Kidney (tissue), 14 donors: ENCODE results near the gene MSI2. TPM values are rescaled to one million over a fixed set of nuclear protein-coding genes. Genes with fewer than 3 reads are reported as not detected.

Experiments
- DNase-seq, 5 donors: peaks; one replicate each; pipeline ENCODE4 v3.0.0-alpha.2; 2013 to 2020
- FAIRE-seq: peaks from 2 replicates; lab custom pipeline; 2012; peaks lifted over from hg19 to GRCh38; lab: Jason Lieb, UNC
- H3K27ac ChIP-seq, 2 donors: one replicate each; pipeline ENCODE4 v1.7.0; 2013; ENCODE audit warnings: low read depth in 2 of 2, low read length in 2 of 2, inconsistent platforms in 1 of 2
- H3K27me3 ChIP-seq: one replicate; pipeline ENCODE4 v1.7.1; 2013; ENCODE audit warnings: low read length, inconsistent platforms; ENCODE audit not compliant: control insufficient read depth, insufficient read depth
- H3K36me3 ChIP-seq, 3 donors: one replicate each; pipeline versions ENCODE4 v1.7.0 to v1.7.1; 2013; ENCODE audit warnings: low read length in 3 of 3, control low read depth in 1 of 3, inconsistent platforms in 1 of 3; ENCODE audit not compliant: insufficient read depth in 3 of 3, control insufficient read depth in 2 of 3
- H3K4me1 ChIP-seq, 3 donors: one replicate each; pipeline versions ENCODE4 v1.7.0 to v1.7.1; 2013; ENCODE audit warnings: low read length in 3 of 3, inconsistent platforms in 1 of 3, low read depth in 1 of 3; ENCODE audit not compliant: control insufficient read depth in 2 of 3, insufficient read depth in 2 of 3
- H3K4me3 ChIP-seq, 3 donors: one replicate each; pipeline versions ENCODE4 v1.7.0 to v1.8.1; 2013; ENCODE audit warnings: low read length in 3 of 3, control low read depth in 1 of 3, inconsistent platforms in 1 of 3
- H3K9ac ChIP-seq, 3 donors: one replicate each; pipeline versions ENCODE4 v1.7.0 to v1.7.1; 2013; ENCODE audit warnings: low read length in 3 of 3, control low read depth in 1 of 3, inconsistent platforms in 1 of 3
- H3K9me3 ChIP-seq, 3 donors: one replicate each; pipeline versions ENCODE4 v1.7.0 to v1.7.1; 2013; ENCODE audit warnings: low read length in 3 of 3, control low read depth in 1 of 3, inconsistent platforms in 1 of 3; ENCODE audit not compliant: control insufficient read depth in 2 of 3, insufficient read depth in 1 of 3
- intact Hi-C: fragments of 100-400 bp; cut with DNase I; formaldehyde crosslinking; loops from one replicate; pipeline ENCODE4 v1.11.1; 2022
- polyA plus RNA-seq: library from polyadenylated mRNA; stranded (reverse); fragments of 350-450 nt; fragmentation: Illumina TruSeq; extraction: RNeasy Lipid Tissue Mini Kit (QIAGEN cat#74804); gene quantifications from one replicate; pipeline ENCODE4 v1.2.3, GENCODE V29; 2014; ENCODE audit warnings: low read depth, low replicate concordance; ENCODE audit not compliant: insufficient read depth
- total RNA-seq: library from RNA; stranded (reverse); fragmentation: NEBNext Ultra II Directional; extraction: Animal tissue kit (Norgen Biotek cat#: 25700); gene quantifications from one replicate; pipeline ENCODE4 v1.2.1, GENCODE V29; 2021
- TF ChIP-seq, protein P1 (sequence below): IDR thresholded peaks from 3 replicates; pipeline ENCODE4 v1.5.1; 2012; ENCODE audit warnings: mild to moderate bottlenecking, moderate library complexity, borderline replicate concordance; ENCODE audit not compliant: insufficient read depth; ENCODE audit errors: extremely low read depth
- donor health status: control.
- donor health status: control.
- donor health status: control.
- donor health status: control.
- donor health status: control.
- donor health status: DM: yes; HTN: yes; CAD: no.
- donor health status: Normal renal cell carcinoma (clear cell type).

Gene MSI2
- total and polyA plus RNA-seq, 2 donors from 2014 or later = 69.2 to 151 TPM

DNA sequence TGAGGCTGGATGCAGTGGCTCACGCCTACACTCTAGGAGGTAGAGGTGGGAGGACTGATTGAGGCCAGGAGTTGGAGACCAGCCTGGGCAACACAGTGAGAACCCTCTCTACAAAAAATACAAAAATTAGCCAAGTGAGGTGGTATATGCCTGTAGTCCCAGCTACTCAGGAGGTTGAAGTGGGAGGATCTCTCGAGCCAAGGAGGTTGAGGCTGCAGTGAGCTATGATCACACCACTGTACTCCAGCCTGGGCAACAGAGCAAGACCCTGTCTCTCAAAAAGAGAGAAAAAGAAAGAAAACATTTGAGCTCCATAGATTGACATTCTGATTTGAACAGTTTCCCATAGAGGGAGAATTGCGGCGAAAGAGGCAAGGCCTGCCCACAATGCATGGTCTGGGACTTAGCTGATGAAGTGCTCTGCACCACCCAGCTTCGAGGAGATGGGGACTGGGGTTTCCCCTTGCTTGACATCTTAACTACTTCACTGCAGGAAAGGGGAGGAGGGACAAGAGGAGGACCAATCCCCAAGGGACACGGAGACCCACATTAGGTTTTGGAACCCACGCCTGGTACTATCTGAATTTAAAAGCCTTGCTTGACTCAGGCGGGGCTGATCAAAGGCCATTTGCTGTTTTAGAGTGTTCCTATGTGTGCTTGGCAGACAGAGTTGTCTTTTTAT lies 21.7 kb downstream of the MSI2 start:
- Histone ChIP-seq H3K4me3 (no peak overlapping the region), H3K9ac (no peak overlapping the region), H3K4me1 (peaks cover 0 to 14% (median 7%) of the 10 kb centered on the region in 3 donors), H3K27ac (no peak overlapping the region), H3K9me3 (no peaks in the 10 kb centered on the region), H3K36me3 (peaks cover 5 to 14% (median 13%) of the 10 kb centered on the region in 3 donors), H3K27me3 (no peaks in the 10 kb centered on the region)
- intact Hi-C loops = no loop called here
- TF ChIP-seq, protein P1, sequence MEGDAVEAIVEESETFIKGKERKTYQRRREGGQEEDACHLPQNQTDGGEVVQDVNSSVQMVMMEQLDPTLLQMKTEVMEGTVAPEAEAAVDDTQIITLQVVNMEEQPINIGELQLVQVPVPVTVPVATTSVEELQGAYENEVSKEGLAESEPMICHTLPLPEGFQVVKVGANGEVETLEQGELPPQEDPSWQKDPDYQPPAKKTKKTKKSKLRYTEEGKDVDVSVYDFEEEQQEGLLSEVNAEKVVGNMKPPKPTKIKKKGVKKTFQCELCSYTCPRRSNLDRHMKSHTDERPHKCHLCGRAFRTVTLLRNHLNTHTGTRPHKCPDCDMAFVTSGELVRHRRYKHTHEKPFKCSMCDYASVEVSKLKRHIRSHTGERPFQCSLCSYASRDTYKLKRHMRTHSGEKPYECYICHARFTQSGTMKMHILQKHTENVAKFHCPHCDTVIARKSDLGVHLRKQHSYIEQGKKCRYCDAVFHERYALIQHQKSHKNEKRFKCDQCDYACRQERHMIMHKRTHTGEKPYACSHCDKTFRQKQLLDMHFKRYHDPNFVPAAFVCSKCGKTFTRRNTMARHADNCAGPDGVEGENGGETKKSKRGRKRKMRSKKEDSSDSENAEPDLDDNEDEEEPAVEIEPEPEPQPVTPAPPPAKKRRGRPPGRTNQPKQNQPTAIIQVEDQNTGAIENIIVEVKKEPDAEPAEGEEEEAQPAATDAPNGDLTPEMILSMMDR = no peak
- FAIRE-seq (no peak), DNase-seq (no peak)

DNA sequence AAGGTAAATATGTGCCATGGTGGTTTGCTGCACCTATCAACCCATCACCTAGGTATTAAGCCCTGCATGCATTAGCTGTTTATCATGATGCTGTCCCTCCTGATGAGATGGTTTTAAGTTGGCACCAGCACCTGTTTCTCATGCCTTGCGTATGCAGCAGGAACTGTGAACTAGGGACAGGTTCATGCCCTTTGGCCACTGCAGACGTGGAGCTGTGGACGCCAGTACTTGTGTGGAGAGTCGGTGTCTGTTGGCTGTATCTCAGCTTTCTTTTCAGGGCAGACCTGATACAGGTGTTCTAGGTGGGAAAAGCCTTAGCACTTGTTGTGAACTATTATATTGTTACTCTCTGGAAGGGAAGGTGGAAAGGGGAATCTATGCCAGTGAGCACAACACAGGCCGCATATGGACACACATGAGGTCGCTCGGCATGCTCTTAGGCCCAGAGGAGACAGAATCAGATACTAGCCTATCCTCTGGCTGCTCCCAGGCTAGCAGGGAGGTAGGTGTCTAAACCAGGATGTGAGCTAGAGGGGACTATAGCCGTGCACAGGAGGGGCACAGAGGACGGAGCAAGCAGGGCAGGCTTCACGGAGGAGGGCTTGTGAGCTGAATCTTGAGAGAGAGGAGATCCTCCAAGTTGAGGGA lies 22.5 kb downstream of the MSI2 start:
- Histone ChIP-seq H3K27ac (no peak overlapping the region), H3K9me3 (no peaks in the 10 kb centered on the region), H3K4me1 (peaks cover 0 to 14% (median 7%) of the 10 kb centered on the region in 3 donors), H3K27me3 (no peaks in the 10 kb centered on the region), H3K9ac (no peak overlapping the region), H3K4me3 (no peak overlapping the region), H3K36me3 (peaks cover 5 to 14% (median 13%) of the 10 kb centered on the region in 3 donors)
- intact Hi-C loops = no loop called here
- TF ChIP-seq, protein P1 = no peak
- FAIRE-seq (no peak), DNase-seq (no peak)

DNA sequence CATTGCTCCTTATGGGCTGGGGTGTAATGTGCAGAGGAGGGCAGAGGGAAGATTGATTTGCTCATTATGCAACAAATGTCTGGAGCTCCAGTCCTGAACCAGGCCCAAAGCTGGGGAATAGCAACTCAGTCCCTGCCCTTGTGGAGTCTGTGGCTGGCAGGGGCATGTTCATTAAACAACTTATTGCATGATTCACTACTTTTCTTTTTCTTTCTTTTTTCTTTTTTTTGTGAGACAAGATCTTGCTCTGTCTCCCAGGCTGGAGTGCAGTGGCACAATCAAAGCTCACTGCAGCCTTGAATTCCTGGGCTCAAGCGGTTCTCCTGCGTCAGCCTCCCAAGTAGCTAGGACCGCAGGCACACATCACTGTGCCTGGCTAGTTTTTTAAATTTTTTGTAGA lies 23.1 kb downstream of the MSI2 start:
- no peak overlapping the region for H3K9ac ChIP-seq
- intact Hi-C loops = no loop called here
- no peak overlapping the region for H3K4me3 ChIP-seq
- no peaks in the 10 kb centered on the region for H3K9me3 ChIP-seq
- peaks cover 0 to 14% (median 7%) of the 10 kb centered on the region in 3 donors for H3K4me1 ChIP-seq
- DNase-seq (no peak), FAIRE-seq (no peak)
- peaks cover 2 to 9% (median 9%) of the 10 kb centered on the region in 3 donors for H3K36me3 ChIP-seq
- H3K27me3 ChIP-seq = no peaks in the 10 kb centered on the region
- TF ChIP-seq, protein P1 = no peak
- H3K27ac ChIP-seq = no peak overlapping the region
